SJSA1 (cell line): Measurements from ENCODE around the gene ANXA6. TPM values are rescaled to one million over a fixed set of nuclear protein-coding genes. Genes with fewer than 3 reads are reported as not detected.

ENCODE experiments used
- DNase-seq, 2 experiments: peaks; one replicate each; pipeline ENCODE4 v3.0.0-alpha.2; 2015 to 2020; ENCODE audit warnings: low spot score in 2 of 2, low read depth in 1 of 2
- H3K27ac ChIP-seq: fragments of 250-450 bp; sonication (Bioruptor Pico); 2 replicates; pipeline ENCODE4 v1.5.1; 2020; ENCODE audit warnings: mild to moderate bottlenecking, moderate library complexity
- H3K27me3 ChIP-seq: fragments of 250-450 bp; sonication (Bioruptor Pico); replicated peaks from 2 replicates; pipeline ENCODE4 v1.5.1; 2020; ENCODE audit warnings: mild to moderate bottlenecking, moderate library complexity
- H3K36me3 ChIP-seq: fragments of 250-450 bp; sonication (Bioruptor Pico); 2 replicates; pipeline ENCODE4 v1.5.1; 2020; ENCODE audit warnings: mild to moderate bottlenecking
- H3K4me1 ChIP-seq: fragments of 250-450 bp; sonication (Bioruptor Pico); replicated peaks from 2 replicates; pipeline ENCODE4 v1.6.1; 2021; ENCODE audit warnings: mild to moderate bottlenecking
- H3K4me3 ChIP-seq: fragments of 250-450 bp; sonication (Bioruptor Pico); 2 replicates; pipeline ENCODE4 v1.5.1; 2020; ENCODE audit warnings: mild to moderate bottlenecking
- H3K9me3 ChIP-seq: fragments of 250-450 bp; sonication (Bioruptor Pico); replicated peaks from 2 replicates; pipeline ENCODE4 v1.5.1; 2020; ENCODE audit warnings: mild to moderate bottlenecking
- total RNA-seq: library from RNA; depleted of rRNA; stranded (reverse); fragments of >200 nt; shearing (Covaris generic); gene quantifications from 2 replicates; pipeline ENCODE4 v1.2.3, GENCODE V29; 2014

ANXA6 gene
- total RNA-seq, 1 experiment from 2014 or later: 616 TPM

DNA sequence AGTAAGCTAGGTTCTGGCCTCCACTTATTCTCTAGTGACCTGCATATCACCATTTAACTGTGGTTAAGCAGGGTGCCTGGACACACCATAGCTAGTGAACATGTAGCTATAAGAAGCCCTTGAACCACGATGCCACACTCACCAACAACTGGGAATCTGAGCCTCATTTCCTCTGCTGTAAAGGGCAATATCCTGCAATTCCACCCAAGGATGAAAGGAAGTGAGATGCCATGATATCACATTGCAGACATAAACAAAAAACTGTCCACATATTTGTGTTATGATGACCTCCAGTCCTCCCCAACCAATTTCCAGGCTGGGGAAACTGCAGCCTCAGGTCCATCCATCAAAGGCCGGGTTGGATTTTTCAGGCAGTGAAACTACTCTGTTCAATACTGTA is 87.1 kb downstream of the ANXA6 start:
- Histone ChIP-seq H3K27me3 (no peaks in the 10 kb centered on the region), H3K4me3 (no peak overlapping the region), H3K36me3 (peaks cover 91% of the 10 kb centered on the region), H3K9me3 (no peaks in the 10 kb centered on the region), H3K4me1 (peaks cover 75% of the 10 kb centered on the region), H3K27ac (peak overlapping the region; percentile 87)
- peak in 1 of 2 experiments; percentile 59 for DNase-seq

DNA sequence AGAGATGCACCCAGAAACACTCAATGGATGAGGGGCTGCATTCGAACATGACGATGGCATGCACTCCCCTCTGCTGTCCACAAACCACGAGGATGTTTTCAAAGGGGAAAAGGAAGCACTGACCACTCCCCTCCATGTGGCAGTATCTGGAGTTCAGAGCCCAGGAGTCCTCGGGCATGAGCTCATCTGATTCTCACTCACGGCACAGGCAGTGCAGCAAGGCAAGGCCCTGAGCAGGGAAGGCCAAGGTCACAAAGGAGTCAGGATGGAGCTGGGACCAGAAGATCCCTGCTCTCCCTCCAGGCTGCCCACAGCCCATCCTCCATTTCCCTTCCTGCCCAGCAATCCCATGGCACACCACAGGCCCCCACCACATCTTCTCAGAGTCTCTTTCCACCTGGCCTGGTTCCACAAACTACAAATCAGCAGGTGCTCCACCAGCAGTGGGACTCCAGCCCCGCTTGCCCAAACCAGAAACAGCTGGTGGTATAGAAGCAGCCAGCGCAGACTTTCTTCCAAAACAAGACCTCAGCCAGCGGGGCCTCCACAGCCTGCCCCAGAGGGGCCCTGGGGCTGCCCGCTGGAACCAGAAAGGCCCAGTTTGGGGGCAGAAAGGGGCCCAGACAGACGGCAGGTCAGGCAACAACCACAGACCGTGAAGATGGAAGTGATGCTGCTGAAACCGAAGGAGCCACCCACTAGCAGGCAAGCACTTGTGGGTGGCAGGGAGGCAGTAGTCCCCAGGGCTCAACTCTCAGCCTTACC is 89.0 kb downstream of the ANXA6 start:
- Histone ChIP-seq H3K27me3 (no peaks in the 10 kb centered on the region), H3K4me3 (no peak overlapping the region), H3K4me1 (peaks cover 81% of the 10 kb centered on the region), H3K9me3 (no peaks in the 10 kb centered on the region), H3K36me3 (peaks cover 94% of the 10 kb centered on the region), H3K27ac (peak overlapping the region; percentile 40)
- peak in 1 of 2 experiments; percentile 48 for DNase-seq

DNA sequence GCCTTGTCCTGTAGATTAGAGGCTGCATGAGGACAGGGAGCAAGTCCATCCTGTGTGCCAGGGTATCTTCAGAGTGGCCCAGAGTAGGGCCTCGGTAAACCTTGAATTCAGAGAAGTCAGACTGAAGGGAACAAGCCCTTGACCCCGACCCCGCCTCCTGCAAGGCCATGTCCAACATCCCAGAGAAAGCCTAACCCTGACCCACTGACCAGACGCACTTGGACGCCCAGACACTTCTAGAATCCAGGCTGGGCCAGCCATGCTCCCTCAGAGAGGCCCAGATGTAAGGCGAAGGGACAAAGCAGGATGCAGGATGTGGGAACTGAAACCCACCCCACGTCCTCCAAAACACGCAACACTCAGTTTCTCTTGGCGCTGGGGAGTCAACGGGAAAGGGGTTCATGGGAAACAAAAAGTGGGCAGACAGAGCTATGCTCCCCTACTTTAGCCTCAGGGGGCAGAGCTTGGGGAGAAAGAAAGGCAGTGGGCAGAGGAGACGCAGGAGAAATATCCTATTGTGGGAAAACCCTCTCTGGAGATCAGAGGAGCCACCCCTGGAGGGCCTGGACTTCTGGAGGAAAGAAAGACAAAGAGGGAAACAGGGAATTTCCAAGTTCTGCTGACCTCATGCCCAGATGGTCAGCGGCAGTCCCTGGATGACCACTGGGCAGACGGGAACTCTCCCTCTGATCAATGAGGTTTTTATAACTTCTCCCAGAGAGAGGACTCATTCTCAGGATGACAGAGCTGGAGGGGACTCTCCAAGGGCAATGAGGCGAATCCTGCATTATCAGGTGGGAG is 89.7 kb downstream of the ANXA6 start:
- DNase-seq: peak in 1 of 2 experiments; percentile 50
- Histone ChIP-seq H3K27ac (peak overlapping the region; percentile 40), H3K27me3 (no peaks in the 10 kb centered on the region), H3K9me3 (no peaks in the 10 kb centered on the region), H3K4me3 (no peak overlapping the region), H3K36me3 (peaks cover 94% of the 10 kb centered on the region), H3K4me1 (peaks cover 84% of the 10 kb centered on the region)

DNA sequence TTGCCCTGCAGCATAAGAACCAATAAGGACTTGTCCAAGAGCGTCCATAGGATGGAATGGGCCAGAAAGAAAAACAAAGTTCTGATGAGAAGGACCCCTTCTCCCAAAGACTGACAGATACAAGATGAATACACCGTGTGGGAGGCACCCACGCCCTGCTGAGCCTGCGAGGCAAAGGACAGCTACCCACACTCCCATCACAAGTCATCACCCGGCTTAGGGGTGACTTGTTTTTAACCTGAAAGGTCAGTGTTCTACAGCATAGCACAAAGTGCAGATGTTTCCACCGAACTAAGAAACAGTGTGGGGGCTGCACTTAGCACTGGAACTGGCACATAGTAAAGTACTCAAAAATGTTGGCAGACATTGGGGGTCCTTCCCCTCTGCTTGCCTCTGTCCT is 90.7 kb downstream of the ANXA6 start:
- H3K27ac ChIP-seq: no peak overlapping the region
- H3K4me1 ChIP-seq: peaks cover 82% of the 10 kb centered on the region
- H3K36me3 ChIP-seq: peaks cover 98% of the 10 kb centered on the region
- no peak for DNase-seq
- H3K9me3 ChIP-seq: no peaks in the 10 kb centered on the region
- no peak overlapping the region for H3K4me3 ChIP-seq
- H3K27me3 ChIP-seq: no peaks in the 10 kb centered on the region

DNA sequence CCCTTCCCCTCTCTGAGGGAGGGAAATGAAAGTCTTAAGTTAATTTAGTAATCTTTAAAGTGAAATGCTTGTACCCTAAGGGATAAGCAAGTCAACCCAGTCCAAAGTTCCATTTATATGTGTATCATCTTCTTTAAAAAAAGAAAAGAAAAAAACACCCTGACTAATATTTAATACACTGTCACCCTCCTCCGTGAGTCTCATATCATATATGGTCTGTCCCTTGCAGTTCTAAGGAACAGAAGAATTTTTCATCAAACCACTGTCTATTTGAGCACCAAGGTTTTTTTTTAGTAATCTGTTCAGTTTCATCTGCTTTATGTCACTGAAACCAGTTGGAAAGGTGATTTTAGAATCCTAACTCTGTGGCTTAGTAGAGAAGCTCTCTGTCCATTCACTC is 92.0 kb downstream of the ANXA6 start:
- peaks cover 98% of the 10 kb centered on the region for H3K36me3 ChIP-seq
- H3K27me3 ChIP-seq: no peaks in the 10 kb centered on the region

DNA sequence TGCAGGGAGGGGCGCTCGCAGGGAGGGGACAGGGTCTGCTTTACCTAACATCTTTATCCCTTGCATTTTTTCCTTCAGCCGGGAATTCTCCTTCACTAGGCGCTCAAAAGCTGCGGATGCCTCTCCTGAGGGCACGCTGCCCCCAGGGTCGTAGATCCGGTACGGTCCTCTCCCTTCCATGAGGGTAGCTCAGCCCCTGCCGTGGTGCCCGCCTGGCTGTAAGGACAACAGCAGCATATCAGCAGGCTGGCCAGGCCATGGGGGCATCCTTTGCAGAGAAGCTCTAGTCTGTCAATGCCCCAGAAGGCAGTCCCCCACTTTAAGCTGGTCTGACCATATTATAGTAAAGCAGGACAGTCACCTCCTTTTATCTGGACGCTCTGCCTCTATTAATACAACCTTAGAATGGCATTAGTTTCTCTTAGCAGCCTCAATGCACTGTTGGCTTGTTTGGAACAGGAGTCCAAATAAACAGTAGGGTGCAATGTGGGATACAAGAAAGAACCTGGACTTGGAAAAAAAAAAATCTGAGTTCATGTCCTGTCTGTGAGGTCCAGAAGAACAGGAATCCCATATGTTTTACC is 92.6 kb downstream of the ANXA6 start:
- H3K9me3 ChIP-seq: no peaks in the 10 kb centered on the region
- no peak for DNase-seq

More for the DNA sequence above, 92.0 kb downstream of the ANXA6 start:
- Histone ChIP-seq H3K4me3 (no peak overlapping the region), H3K27ac (no peak overlapping the region), H3K4me1 (peaks cover 69% of the 10 kb centered on the region), H3K9me3 (no peaks in the 10 kb centered on the region)
- no peak for DNase-seq

DNA sequence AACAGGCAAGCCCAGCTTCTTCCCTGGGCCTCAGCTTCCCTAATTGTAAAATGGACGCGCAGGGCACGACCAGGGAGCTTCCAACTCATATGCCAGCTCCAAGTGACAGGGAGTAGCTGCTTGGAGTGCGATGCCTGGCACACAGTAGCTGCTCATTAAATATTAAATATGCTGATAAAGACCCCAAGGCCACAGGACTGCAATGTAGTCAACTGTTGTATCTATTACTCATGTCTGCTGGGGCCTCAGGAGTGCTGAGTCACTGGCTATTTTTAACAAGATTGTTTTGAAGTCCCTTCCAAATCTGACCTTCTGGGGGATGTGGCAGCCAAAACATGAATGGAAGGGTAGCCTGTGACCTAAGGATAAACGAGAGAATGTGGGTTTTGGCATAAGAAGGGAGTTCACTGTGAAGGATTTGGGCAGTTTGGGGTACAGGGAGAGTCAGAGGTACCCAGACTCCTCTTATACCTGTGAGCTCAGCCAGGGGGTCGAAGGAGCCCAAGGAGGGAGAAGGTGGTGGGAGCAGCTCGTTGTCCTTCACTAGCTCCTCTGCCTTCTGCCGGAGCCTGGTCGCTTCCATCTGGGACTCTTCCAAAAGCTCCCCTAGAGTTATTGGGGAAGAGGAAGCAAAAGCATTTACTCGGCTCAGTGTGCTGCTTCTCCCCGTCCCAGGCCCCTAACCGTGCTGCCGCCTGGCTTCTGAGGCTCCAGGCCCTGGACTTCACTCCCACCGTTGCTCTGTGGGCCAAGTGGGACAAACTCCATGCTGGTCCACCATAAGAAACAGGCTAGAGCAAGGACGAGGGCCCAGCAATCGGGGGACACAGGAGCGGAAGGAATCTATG is 94.2 kb downstream of the ANXA6 start:
- peaks cover 55% of the 10 kb centered on the region for H3K4me1 ChIP-seq
- H3K27ac ChIP-seq: peak overlapping the region; percentile 82
- H3K27me3 ChIP-seq: no peaks in the 10 kb centered on the region
- no peak overlapping the region for H3K4me3 ChIP-seq
- no peaks in the 10 kb centered on the region for H3K9me3 ChIP-seq
- peaks cover 98% of the 10 kb centered on the region for H3K36me3 ChIP-seq
- peak; percentile 83 to 89 for DNase-seq

More for the DNA sequence above, 92.6 kb downstream of the ANXA6 start:
- Histone ChIP-seq H3K36me3 (peaks cover 98% of the 10 kb centered on the region), H3K27ac (no peak overlapping the region), H3K4me3 (no peak overlapping the region), H3K27me3 (no peaks in the 10 kb centered on the region), H3K4me1 (peaks cover 69% of the 10 kb centered on the region)

DNA sequence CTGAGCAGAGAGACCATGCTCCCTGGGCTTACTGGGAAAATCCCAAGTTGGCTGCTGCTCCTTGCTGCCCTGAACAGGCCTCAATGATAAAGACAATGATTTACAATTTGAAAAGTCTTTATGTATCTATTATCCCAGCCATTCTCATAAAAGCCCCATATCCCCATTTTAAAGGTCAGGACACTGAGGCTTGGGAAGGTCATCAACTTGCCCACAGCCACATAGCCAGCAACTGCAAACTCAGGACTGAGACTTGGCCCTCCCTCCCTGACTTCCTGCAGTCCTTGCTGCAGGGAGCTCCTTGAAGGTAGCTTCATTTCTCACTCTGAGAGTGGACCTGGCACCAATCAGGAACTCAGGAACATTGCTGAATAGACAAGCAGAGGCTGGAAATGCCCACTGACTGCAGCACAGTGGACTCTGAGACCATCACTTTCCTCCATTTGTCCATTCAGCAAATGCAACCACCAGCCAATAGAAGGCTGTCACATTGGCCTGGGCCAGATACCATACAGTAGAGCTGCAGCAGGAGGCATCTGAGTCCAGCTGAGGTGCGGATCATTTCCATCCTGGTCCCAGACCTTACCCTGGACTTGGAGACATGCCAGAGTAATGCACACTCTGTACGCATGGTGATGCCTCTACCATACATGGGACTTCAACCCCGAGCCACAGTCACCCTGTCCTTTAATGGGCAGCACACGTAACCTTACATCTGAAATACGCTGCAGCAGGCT is 95.0 kb downstream of the ANXA6 start:
- Histone ChIP-seq H3K4me1 (peaks cover 47% of the 10 kb centered on the region), H3K4me3 (no peak overlapping the region), H3K36me3 (peaks cover 98% of the 10 kb centered on the region), H3K27ac (peak overlapping the region; percentile 82), H3K9me3 (no peaks in the 10 kb centered on the region), H3K27me3 (no peaks in the 10 kb centered on the region)
- peak in 1 of 2 experiments; percentile 11 for DNase-seq

DNA sequence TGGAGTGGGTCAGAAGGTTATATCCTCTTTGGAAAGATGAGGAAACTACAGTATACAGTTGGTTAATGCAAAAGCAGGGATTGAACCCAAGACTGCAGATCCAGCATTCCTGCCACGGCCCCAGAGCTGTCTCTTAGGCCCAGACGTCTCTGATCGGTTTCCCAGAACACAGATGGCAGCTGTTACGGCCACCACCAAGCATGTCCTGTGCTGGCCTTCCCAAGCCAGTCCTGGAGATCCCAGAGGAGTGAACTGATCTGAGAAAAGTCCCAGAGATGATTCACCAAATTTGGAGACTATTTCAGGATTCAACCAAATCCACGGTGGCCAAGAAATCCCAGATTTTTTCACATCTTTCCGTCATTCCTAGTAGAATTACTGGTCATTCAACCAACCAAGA is 96.8 kb downstream of the ANXA6 start:
- H3K27me3 ChIP-seq: no peaks in the 10 kb centered on the region
- H3K9me3 ChIP-seq: no peaks in the 10 kb centered on the region
- no peak overlapping the region for H3K27ac ChIP-seq
- no peak for DNase-seq
- no peak overlapping the region for H3K4me3 ChIP-seq
- H3K36me3 ChIP-seq: peaks cover 99% of the 10 kb centered on the region
- H3K4me1 ChIP-seq: peaks cover 43% of the 10 kb centered on the region

DNA sequence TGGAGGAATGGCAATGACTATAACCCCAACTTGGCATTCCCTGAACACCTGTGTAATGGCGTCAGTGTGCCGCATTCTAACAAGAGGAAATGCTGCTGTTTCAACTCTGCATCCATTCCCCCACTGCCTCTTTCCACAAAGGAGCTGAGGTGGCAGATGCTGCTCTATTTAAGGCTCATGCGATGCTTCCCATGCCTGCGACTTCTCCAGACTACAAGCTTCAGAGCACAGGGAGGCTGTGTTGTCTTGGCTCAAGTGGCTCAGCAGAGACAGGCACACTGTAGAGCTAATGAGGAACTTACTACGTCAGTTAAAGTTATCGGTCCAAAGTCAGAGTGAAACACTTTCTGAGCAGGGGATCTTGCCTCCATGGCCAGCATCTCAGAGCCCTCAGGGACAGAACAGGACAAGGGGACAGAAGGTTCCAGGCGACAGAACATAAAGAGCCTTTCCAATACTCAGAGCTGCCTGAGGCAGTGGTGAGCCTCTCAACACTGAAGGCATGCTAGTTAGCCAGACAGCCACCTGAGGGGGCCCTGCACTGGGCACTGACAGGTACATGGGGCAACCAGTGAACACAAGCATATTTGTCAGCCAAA is 98.6 kb downstream of the ANXA6 start:
- Histone ChIP-seq H3K36me3 (peaks cover 100% of the 10 kb centered on the region), H3K9me3 (no peaks in the 10 kb centered on the region), H3K27ac (no peak overlapping the region), H3K4me3 (no peak overlapping the region), H3K27me3 (no peaks in the 10 kb centered on the region), H3K4me1 (peaks cover 27% of the 10 kb centered on the region)
- DNase-seq: no peak

DNA sequence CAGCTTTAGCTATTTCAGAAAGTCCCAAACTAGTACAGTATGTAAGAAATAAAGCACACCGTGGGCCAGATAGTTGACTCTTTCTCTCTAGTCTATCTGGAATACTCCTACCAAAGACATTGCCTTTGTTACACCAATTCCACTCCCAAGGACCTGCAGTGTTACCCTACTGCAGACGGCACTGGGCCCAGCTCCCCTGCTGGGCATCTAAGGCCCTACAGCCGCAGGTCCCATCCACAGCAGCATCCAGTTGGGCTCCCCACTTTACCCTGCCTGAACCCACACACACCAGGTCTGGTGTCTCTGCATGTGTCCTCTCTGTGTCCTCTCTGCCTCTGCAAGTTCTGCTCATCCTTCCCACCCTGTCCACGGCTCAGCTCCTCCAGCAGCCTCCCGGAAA is 99.3 kb downstream of the ANXA6 start:
- Histone ChIP-seq H3K27ac (no peak overlapping the region), H3K9me3 (no peaks in the 10 kb centered on the region), H3K4me3 (no peak overlapping the region), H3K4me1 (peaks cover 20% of the 10 kb centered on the region), H3K36me3 (peaks cover 100% of the 10 kb centered on the region), H3K27me3 (no peaks in the 10 kb centered on the region)
- no peak for DNase-seq

DNA sequence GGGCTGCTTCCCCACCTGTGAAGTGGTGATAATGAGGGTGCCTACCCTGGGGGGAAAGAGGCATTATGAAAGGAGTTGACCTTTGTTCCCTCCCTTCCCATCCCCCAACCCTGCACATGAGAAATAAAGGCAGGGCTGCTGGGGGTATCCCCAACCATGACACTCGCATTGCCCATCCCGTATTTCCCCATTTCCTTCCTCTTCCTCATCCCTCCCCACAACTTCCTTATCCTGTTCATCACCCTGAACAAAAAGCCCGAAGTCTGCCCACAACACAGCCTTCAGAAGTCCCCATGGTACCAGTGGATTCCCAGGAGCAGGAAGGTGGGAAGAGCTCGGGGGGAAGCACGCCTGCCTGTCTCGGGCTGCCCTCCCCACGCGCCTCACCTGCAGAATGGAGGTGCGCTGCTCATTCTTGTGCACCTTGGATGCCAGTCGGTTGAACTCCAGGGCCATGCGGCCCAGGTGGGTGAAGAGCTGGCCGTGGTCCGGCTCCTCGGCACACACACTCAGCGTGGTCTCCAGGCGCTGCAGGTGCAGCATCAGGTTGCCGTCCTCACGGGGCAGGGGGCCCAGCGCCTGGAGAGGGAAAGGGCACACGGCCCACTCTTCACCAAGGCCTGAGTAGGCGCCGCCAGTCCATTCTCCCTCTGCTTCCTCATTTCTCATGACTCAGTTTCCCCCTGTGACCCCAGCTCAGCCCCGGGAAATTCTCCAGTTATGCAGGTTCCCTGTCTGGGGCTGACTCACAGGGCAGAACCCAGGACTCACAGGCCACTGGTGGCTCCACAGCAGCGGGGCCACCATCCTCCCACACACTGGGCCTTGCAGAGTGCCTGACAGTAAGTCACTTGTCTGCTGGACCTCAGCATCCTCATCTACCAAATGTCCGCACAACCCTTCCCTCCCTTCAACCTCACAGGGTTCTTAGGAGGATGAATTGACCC is 100.9 kb downstream of the ANXA6 start:
- Histone ChIP-seq H3K9me3 (no peaks in the 10 kb centered on the region), H3K4me3 (no peak overlapping the region), H3K36me3 (peaks cover 98% of the 10 kb centered on the region), H3K27ac (no peak overlapping the region), H3K27me3 (no peaks in the 10 kb centered on the region), H3K4me1 (peaks cover 20% of the 10 kb centered on the region)
- no peak for DNase-seq
